HepG2 (cell line): ENCODE results near the gene ADCY9. TPM values are rescaled to one million over a fixed set of nuclear protein-coding genes. Genes with fewer than 3 reads are reported as not detected.

Source experiments
- EP300 ChIP-seq, 3 experiments: sonication (generic) in 1 of 3; formaldehyde crosslinking in 1 of 3; IDR thresholded peaks; 2 replicates each; pipeline versions ENCODE4 v1.5.1 to v1.6.1; 2011 to 2020; ENCODE audit warnings: low read depth in 2 of 3, low read length in 2 of 3, borderline replicate concordance in 1 of 3, improper control_type of control experiment in 1 of 3, mild to moderate bottlenecking in 1 of 3, missing genetic modification reagents in 1 of 3, moderate library complexity in 1 of 3
- FOXM1 ChIP-seq: sonication (generic); formaldehyde crosslinking; IDR thresholded peaks from 2 replicates; pipeline ENCODE4 v1.5.0; 2020; ENCODE audit warnings: missing genetic modification reagents
- GFI1 ChIP-seq: sonication (generic); formaldehyde crosslinking; IDR thresholded peaks from 2 replicates; pipeline ENCODE4 v1.5.0; 2020; ENCODE audit warnings: missing genetic modification reagents, mild to moderate bottlenecking, borderline replicate concordance
- MZF1 ChIP-seq: sonication (generic); formaldehyde crosslinking; IDR thresholded peaks from 2 replicates; pipeline ENCODE4 v1.8.1; 2023; ENCODE audit warnings: mild to moderate bottlenecking, missing genetic modification reagents, borderline replicate concordance
- NCOR1 ChIP-seq: fragments of 200-600 bp; sonication (generic); IDR thresholded peaks from 2 replicates; pipeline ENCODE4 v1.7.0; 2017; ENCODE audit warnings: antibody characterized with exemption, low read length, borderline replicate concordance
- NRL ChIP-seq: sonication (generic); formaldehyde crosslinking; IDR thresholded peaks from 2 replicates; pipeline ENCODE4 v1.5.0; 2020; ENCODE audit warnings: missing genetic modification reagents, mild to moderate bottlenecking, moderate library complexity, borderline replicate concordance
- RAD51 ChIP-seq: fragments of 450-650 bp; IDR thresholded peaks from 2 replicates; pipeline ENCODE4 v1.6.1; 2016; ENCODE audit warnings: borderline replicate concordance
- REXO4 ChIP-seq: sonication (generic); formaldehyde crosslinking; IDR thresholded peaks from 2 replicates; pipeline ENCODE4 v1.8.0; 2022; ENCODE audit warnings: missing genetic modification reagents, mild to moderate bottlenecking, borderline replicate concordance
- SNAI1 ChIP-seq: sonication (generic); formaldehyde crosslinking; IDR thresholded peaks from 2 replicates; pipeline ENCODE4 v1.5.0; 2020; ENCODE audit warnings: mild to moderate bottlenecking, missing genetic modification reagents, borderline replicate concordance
- SNAPC2 ChIP-seq: sonication (generic); formaldehyde crosslinking; IDR thresholded peaks from 2 replicates; pipeline ENCODE4 v1.8.1; 2022; ENCODE audit warnings: mild to moderate bottlenecking, missing genetic modification reagents
- polyA plus RNA-seq, 8 experiments: library from polyadenylated mRNA; depleted of rRNA in 3 of 8; stranded (reverse) in 7 of 8; unstranded in 1 of 8; fragments of >200 nt; fragmentation: Illumina TruSeq in 4 of 8; extraction: Trizol in 4 of 8; gene quantifications; 2 replicates each; pipeline versions ENCODE4 v1.2.1 to v1.2.3, GENCODE V29; 2011 to 2016; ENCODE audit warnings: low read depth in 4 of 8, missing spikeins in 1 of 8, mixed read lengths in 1 of 8; ENCODE audit not compliant: insufficient read depth in 1 of 8
- total RNA-seq, 5 experiments: library from RNA; depleted of rRNA; stranded (reverse); fragments of >200 nt; fragmentation: Illumina TruSeq; extraction: Trizol; gene quantifications; 2 replicates each; pipeline ENCODE4 v1.2.3, GENCODE V29; 2016; ENCODE audit warnings: low read depth in 1 of 5
- TF ChIP-seq, protein P1 (sequence below): sonication (generic); formaldehyde crosslinking; IDR thresholded peaks from 2 replicates; pipeline ENCODE4 v1.8.0; 2022; ENCODE audit warnings: low read depth, missing genetic modification reagents
- TF ChIP-seq, protein P2 (sequence below): conservative IDR thresholded peaks from 2 replicates; pipeline ENCODE4 v1.6.1; 2018; ENCODE audit warnings: missing genetic modification reagents
- TF ChIP-seq, protein P3 (sequence below): sonication (generic); formaldehyde crosslinking; IDR thresholded peaks from 2 replicates; pipeline ENCODE4 v1.4.0; 2020; ENCODE audit warnings: missing genetic modification reagents
- TF ChIP-seq, protein P4 (sequence below): sonication (generic); formaldehyde crosslinking; IDR thresholded peaks from 2 replicates; pipeline ENCODE4 v1.5.0; 2020; ENCODE audit warnings: mild to moderate bottlenecking, missing genetic modification reagents
- TF ChIP-seq, protein P5 (sequence below): sonication (generic); formaldehyde crosslinking; IDR thresholded peaks from 2 replicates; pipeline ENCODE4 v1.5.0; 2020; ENCODE audit warnings: mild to moderate bottlenecking, missing genetic modification reagents
- TF ChIP-seq, protein P6 (sequence below): sonication (generic); formaldehyde crosslinking; IDR thresholded peaks from 2 replicates; pipeline ENCODE4 v1.8.0; 2022; ENCODE audit warnings: mild to moderate bottlenecking, missing genetic modification reagents, moderate library complexity

The ADCY9 gene
- total and polyA plus RNA-seq, 2 of the 13 experiments (the other 11 are each of a cell fraction or from before 2014, with no cell fraction given), result 11.2 to 13.9 TPM

DNA sequence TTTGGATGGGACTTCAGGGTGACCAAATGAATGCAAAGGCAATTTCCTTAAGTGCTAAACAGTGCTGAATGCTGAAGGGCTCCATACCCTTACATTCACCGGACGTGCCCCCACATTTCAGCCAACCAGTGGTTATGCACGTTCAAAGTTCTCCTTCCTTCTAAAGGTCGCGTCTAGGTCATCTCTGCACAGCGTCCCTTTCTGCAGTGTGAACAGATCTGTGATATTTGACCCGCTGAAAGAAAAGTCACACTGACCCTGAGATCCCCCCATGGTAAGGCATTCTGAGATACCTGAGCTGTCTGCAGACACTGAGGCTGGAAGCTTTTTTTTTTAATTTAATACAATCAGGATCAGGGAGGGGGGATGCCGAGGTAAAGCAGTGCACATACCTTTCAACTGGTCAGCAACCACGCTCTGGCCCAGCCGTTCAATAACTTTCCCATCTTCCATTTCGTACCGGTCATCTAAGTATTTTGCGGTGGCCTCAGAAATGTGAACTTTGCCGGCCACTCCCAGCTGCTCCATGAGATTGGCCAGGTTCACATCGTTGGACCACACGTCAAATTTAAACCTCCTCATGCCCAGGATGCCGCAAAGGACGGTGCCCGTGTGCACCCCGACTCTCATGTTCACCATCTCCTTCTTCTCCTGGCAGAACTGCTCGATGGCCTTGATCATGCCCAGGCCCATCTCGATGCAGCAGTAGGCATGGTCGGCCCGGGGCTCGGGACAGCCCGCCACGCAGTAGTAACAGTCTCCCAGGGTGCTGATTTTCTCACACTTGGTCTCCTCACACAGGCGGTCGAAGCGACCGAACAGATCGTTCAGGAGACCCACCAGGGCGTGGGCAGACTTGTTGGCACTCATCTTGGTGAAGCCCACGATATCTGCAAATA is 2.6 kb downstream of the ADCY9 start (continued):
- TF ChIP-seq, protein P1, sequence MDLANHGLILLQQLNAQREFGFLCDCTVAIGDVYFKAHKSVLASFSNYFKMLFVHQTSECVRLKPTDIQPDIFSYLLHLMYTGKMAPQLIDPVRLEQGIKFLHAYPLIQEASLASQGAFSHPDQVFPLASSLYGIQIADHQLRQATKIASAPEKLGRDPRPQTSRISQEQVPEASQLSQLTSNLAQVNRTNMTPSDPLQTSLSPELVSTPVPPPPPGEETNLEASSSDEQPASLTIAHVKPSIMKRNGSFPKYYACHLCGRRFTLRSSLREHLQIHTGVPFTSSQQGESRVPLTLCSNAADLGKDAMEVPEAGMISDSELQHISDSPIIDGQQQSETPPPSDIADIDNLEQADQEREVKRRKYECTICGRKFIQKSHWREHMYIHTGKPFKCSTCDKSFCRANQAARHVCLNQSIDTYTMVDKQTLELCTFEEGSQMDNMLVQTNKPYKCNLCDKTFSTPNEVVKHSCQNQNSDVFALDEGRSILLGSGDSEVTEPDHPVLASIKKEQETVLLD (CRISPR knock-in tag), result no peak
- TF ChIP-seq EP300 (IDR thresholded peaks at IDR 0.05; ENCODE audit: low read depth in 2 of 2, low read length in 2 of 2) (peak in 1 of 2 experiments; percentile 10; a peak in 1 of 4 replicates), EP300 (CRISPR knock-in tag; IDR thresholded peaks at IDR 0.05; ENCODE audit: borderline replicate concordance) (no peak), MZF1 (CRISPR knock-in tag) (no peak), NCOR1 (peak; percentile 82; the same call in 1 of the 2 replicates), GFI1 (CRISPR knock-in tag) (no peak; the same call in 1 of the 2 replicates), SNAPC2 (no peak), NRL (0 out of 2 replicates have a peak, but pooled peaks have one; percentile 30), FOXM1 (CRISPR knock-in tag) (no peak), SNAI1 (CRISPR knock-in tag) (0 out of 2 replicates have a peak, but pooled peaks have one; percentile 60), REXO4 (no peak), RAD51 (no peak)
- TF ChIP-seq, protein P2, sequence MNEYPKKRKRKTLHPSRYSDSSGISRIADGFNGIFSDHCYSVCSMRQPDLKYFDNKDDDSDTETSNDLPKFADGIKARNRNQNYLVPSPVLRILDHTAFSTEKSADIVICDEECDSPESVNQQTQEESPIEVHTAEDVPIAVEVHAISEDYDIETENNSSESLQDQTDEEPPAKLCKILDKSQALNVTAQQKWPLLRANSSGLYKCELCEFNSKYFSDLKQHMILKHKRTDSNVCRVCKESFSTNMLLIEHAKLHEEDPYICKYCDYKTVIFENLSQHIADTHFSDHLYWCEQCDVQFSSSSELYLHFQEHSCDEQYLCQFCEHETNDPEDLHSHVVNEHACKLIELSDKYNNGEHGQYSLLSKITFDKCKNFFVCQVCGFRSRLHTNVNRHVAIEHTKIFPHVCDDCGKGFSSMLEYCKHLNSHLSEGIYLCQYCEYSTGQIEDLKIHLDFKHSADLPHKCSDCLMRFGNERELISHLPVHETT (CRISPR knock-in tag), result no peak
- TF ChIP-seq, protein P3, sequence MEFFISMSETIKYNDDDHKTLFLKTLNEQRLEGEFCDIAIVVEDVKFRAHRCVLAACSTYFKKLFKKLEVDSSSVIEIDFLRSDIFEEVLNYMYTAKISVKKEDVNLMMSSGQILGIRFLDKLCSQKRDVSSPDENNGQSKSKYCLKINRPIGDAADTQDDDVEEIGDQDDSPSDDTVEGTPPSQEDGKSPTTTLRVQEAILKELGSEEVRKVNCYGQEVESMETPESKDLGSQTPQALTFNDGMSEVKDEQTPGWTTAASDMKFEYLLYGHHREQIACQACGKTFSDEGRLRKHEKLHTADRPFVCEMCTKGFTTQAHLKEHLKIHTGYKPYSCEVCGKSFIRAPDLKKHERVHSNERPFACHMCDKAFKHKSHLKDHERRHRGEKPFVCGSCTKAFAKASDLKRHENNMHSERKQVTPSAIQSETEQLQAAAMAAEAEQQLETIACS (CRISPR knock-in tag), result 0 out of 2 replicates have a peak, but pooled peaks have one; percentile 11
- TF ChIP-seq, protein P4, sequence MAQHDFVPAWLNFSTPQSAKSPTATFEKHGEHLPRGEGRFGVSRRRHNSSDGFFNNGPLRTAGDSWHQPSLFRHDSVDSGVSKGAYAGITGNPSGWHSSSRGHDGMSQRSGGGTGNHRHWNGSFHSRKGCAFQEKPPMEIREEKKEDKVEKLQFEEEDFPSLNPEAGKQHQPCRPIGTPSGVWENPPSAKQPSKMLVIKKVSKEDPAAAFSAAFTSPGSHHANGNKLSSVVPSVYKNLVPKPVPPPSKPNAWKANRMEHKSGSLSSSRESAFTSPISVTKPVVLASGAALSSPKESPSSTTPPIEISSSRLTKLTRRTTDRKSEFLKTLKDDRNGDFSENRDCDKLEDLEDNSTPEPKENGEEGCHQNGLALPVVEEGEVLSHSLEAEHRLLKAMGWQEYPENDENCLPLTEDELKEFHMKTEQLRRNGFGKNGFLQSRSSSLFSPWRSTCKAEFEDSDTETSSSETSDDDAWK (CRISPR knock-in tag), result no peak
- TF ChIP-seq, protein P5, sequence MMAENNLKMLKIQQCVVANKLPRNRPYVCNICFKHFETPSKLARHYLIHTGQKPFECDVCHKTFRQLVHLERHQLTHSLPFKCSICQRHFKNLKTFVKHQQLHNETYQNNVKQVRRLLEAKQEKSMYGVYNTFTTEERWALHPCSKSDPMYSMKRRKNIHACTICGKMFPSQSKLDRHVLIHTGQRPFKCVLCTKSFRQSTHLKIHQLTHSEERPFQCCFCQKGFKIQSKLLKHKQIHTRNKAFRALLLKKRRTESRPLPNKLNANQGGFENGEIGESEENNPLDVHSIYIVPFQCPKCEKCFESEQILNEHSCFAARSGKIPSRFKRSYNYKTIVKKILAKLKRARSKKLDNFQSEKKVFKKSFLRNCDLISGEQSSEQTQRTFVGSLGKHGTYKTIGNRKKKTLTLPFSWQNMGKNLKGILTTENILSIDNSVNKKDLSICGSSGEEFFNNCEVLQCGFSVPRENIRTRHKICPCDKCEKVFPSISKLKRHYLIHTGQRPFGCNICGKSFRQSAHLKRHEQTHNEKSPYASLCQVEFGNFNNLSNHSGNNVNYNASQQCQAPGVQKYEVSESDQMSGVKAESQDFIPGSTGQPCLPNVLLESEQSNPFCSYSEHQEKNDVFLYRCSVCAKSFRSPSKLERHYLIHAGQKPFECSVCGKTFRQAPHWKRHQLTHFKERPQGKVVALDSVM (CRISPR knock-in tag), result no peak
- TF ChIP-seq, protein P6, sequence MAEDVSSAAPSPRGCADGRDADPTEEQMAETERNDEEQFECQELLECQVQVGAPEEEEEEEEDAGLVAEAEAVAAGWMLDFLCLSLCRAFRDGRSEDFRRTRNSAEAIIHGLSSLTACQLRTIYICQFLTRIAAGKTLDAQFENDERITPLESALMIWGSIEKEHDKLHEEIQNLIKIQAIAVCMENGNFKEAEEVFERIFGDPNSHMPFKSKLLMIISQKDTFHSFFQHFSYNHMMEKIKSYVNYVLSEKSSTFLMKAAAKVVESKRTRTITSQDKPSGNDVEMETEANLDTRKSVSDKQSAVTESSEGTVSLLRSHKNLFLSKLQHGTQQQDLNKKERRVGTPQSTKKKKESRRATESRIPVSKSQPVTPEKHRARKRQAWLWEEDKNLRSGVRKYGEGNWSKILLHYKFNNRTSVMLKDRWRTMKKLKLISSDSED (CRISPR knock-in tag), result no peak
